ENCODE results near the gene HAT1.

Gene HAT1

DNA sequence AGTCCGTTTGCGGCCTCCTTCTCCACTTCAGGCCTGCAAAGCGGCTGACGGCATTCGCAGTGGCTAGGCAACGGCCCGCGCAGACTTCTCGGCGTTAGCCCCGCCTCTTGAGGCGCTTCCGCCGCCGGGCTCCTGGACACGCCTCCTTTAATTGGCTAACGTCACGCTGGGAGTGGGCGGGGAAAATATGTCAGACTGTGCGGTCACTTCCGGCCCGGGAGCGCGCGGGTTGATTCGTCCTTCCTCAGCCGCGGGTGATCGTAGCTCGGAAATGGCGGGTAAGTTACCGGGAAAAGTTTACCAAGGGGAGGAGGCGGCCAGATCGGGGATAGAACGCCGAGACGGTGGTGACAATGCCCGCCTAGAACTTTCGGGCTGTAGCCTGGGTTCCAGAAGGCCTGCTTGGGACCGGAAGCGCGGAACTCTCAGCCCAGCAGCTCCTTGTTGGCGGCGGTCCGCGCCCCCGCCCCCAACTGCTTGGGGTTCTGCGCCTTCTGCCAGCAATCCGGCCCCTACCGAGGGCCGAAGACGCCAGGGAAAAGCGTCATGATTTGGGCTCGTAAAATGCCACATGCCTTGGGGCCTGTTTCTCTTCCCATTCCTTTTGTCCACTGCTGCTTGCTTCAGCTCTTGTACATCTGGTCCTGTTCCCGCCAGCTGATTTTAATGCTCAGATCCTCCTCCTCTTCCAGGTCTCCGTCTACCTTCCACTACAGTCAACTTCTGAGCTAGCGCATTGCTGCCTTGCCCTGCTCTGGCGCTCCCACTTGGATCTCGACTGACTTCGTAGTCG is at the start of gene HAT1:
Gene HAT1, plus strand, starts transcription at position 232 of the 793 bp plus-strand sequence. Its CDS starts 40 bp downstream, at position 272.
- Histone ChIP-seq H3K4me1 (peaks cover 27% of the 10 kb centered on the region), H3K4me2 (peak within 1 kb of the TSS; percentile 94), H3K9ac (peak within 1 kb of the TSS; percentile 90), H3K36me3 (peaks cover 19% of the 10 kb centered on the region), H3K4me3 (peak within 1 kb of the TSS; percentile 89), H4K20me1 (peaks cover 21% of the 10 kb centered on the region), H3K27me3 (no peaks in the 10 kb centered on the region), H3K9me3 (no peaks in the 10 kb centered on the region), H3K27ac (peak within 1 kb of the TSS; percentile 84)
- no peak for TF ChIP-seq Cebpa-rat (IDR thresholded peaks at IDR 0.05)

GRCh38 chr2:171874517-171874916 is 47.7 kb upstream of the HAT1 start:
- H4K20me1 ChIP-seq, result no peaks in the 10 kb centered on the region
- TF ChIP-seq Cebpa-rat (IDR thresholded peaks at IDR 0.05), result no peak
- no peak overlapping the region for H3K4me3 ChIP-seq
- H3K36me3 ChIP-seq, result peaks cover 42% of the 10 kb centered on the region
- peaks cover 17% of the 10 kb centered on the region for H3K9me3 ChIP-seq
- no peak overlapping the region for H3K4me2 ChIP-seq
- H3K27ac ChIP-seq, result no peak overlapping the region
- no peak overlapping the region for H3K9ac ChIP-seq
- no peaks in the 10 kb centered on the region for H3K4me1 ChIP-seq
- no peaks in the 10 kb centered on the region for H3K27me3 ChIP-seq

DNA sequence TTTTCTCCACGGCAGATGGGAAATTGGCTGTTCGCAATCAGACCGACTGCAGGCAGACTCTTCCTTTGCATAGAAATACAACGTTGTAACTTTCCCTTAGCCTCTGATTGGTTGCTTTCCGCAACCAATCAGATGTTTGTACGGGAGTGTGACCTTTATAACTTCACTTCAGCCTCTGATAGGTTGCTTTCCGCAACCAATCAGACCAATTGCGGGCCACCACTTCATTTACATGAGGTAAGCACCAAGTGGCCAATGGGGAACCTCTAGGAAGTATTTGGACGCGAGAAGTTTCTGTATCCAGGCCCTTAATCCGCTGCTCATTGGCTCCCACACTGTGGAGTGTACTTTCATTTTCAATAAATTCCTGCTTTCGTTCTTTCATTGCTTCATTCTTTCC is 47.3 kb upstream of the HAT1 start:
- Histone ChIP-seq H3K9ac (no peak overlapping the region), H3K27me3 (no peaks in the 10 kb centered on the region), H3K36me3 (peaks cover 42% of the 10 kb centered on the region), H3K4me2 (no peak overlapping the region), H4K20me1 (no peaks in the 10 kb centered on the region), H3K4me1 (no peaks in the 10 kb centered on the region), H3K9me3 (peaks cover 17% of the 10 kb centered on the region), H3K27ac (no peak overlapping the region), H3K4me3 (peak overlapping the region; percentile 16; the same call in 1 of the 2 replicates)
- TF ChIP-seq Cebpa-rat (IDR thresholded peaks at IDR 0.05), result no peak

- Histone ChIP-seq H3K27me3 (no peaks in the 10 kb centered on the region), H3K36me3 (peaks cover 43% of the 10 kb centered on the region), H4K20me1 (no peaks in the 10 kb centered on the region), H3K4me1 (no peaks in the 10 kb centered on the region), H3K27ac (no peak overlapping the region), H3K9ac (no peak overlapping the region), H3K4me2 (no peak overlapping the region), H3K4me3 (no peak overlapping the region), H3K9me3 (peaks cover 14% of the 10 kb centered on the region)
- no peak for TF ChIP-seq Cebpa-rat (IDR thresholded peaks at IDR 0.05)
Observed at GRCh38 chr2:171878481-171878993, 43.7 kb upstream of the HAT1 start.

DNA sequence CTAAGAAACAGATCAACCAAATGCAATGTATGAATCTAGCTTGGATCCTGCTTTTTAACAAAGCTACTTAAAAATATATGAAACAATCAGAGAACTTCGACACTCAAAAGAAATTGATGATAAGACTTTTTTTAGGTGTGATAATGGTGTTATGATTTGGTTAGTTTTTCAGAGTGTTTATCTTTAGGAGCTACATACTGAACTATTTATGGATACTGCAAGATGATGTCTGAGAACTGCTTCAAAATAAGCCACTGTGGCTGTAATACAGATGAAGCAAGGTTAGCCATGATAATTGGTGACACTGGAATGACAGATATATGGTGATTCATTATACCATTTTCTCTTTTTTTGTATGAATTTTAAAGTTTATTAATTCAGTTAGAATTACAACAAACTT is 42.4 kb upstream of the HAT1 start:
- Histone ChIP-seq H3K9ac (no peak overlapping the region), H3K4me3 (no peak overlapping the region), H3K36me3 (peaks cover 29% of the 10 kb centered on the region), H3K27ac (no peak overlapping the region), H4K20me1 (no peaks in the 10 kb centered on the region), H3K9me3 (peaks cover 9% of the 10 kb centered on the region), H3K4me2 (no peak overlapping the region), H3K4me1 (no peaks in the 10 kb centered on the region), H3K27me3 (no peaks in the 10 kb centered on the region)
- TF ChIP-seq Cebpa-rat (IDR thresholded peaks at IDR 0.05), result no peak

DNA sequence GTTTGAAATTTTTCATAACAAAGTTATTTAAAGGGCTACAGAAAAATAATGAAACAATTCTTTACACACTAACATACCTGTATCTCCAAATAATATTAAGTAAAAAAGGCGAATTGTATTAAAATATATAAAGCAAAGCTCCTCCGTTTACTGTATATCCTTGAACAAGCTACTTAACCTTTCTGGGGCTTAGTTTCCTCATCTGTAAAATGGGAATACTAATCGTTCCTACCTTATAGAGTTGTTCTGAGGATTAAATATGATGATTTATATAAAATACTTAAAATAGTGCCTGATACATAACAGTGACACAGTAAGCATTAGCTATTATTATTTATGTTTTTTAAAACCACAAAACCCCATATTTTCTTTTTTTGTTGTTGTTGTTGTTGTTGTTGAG is 41.5 kb upstream of the HAT1 start:
- Histone ChIP-seq H4K20me1 (no peaks in the 10 kb centered on the region), H3K27me3 (no peaks in the 10 kb centered on the region), H3K4me2 (no peak overlapping the region), H3K36me3 (peaks cover 21% of the 10 kb centered on the region; the same call in 1 of the 2 replicates), H3K4me3 (no peak overlapping the region), H3K4me1 (no peaks in the 10 kb centered on the region), H3K27ac (no peak overlapping the region), H3K9ac (no peak overlapping the region), H3K9me3 (no peaks in the 10 kb centered on the region)
- TF ChIP-seq Cebpa-rat (IDR thresholded peaks at IDR 0.05), result no peak

DNA sequence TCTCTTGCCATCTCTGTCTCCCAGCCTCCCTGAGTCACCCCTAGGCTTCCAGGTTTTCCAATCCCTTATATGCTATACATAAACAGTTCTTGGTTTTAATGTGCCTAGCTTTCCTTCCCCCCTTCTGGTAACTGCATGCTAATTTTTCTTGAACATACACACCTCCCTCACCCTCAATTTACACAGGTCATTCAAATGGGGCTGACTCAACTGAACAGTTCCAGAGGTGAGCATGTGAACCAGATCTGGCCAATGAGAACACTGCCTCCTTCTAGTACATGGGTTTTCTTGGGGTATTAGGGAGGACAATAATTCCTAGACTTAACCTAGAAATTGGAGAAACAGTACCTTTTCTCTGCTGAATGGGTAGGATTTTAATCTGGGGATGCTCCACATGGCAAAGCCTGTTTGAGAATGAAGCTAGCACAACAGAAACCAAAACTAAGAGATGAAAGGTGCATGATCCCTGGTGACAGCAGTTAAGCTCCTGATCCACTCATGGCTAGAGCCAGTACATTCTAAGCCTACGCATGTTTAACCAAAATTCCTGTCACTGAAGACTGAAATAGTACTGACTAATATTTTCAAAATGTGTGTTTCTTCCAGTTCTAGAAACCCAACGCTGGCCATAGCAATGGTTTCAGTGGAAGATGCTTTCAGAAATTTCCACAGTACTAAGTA is 40.0 kb upstream of the HAT1 start:
- H3K9ac ChIP-seq, result no peak overlapping the region
- peaks cover 19% of the 10 kb centered on the region; the same call in 1 of the 2 replicates for H3K36me3 ChIP-seq
- no peaks in the 10 kb centered on the region for H3K4me1 ChIP-seq
- no peak for TF ChIP-seq Cebpa-rat (IDR thresholded peaks at IDR 0.05)
- H3K27ac ChIP-seq, result no peak overlapping the region
- no peak overlapping the region for H3K4me3 ChIP-seq
- H3K27me3 ChIP-seq, result no peaks in the 10 kb centered on the region
- no peaks in the 10 kb centered on the region for H4K20me1 ChIP-seq
- H3K9me3 ChIP-seq, result no peaks in the 10 kb centered on the region
- H3K4me2 ChIP-seq, result no peak overlapping the region

DNA sequence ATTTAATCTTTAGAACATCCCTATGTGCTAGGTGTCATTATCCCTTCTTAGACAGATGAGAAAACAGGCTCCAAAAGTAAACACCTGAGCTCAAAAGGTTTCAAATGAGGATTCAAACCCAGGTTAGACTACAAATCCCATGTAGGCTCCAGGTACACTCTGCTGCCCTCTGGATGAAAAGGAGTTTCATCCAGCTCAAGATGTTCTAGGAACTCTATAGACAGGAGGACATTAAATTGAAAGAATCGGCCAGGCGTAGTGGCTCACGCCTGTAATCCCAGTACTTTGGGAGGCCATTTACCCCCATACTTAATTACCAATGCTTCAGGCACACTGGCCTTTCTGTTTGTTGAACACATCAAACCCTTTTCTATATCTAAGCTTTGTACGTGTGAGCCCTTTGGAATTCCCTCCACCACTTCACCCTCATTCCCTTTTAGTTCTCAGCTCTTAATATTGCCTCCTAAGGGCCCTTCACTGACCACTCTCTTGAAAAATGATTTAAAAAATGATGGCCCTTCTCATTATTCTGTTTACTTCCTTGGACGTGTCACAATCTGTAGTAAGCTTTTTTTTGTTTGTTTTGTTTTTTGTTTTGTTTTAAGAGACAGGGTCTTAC is 38.9 kb upstream of the HAT1 start:
- no peak overlapping the region for H3K9ac ChIP-seq
- no peaks in the 10 kb centered on the region for H4K20me1 ChIP-seq
- H3K27ac ChIP-seq, result no peak overlapping the region
- no peak for TF ChIP-seq Cebpa-rat (IDR thresholded peaks at IDR 0.05)
- no peaks in the 10 kb centered on the region for H3K4me1 ChIP-seq
- no peak overlapping the region for H3K4me2 ChIP-seq
- peaks cover 18% of the 10 kb centered on the region; the same call in 1 of the 2 replicates for H3K36me3 ChIP-seq
- H3K27me3 ChIP-seq, result no peaks in the 10 kb centered on the region
- H3K9me3 ChIP-seq, result no peaks in the 10 kb centered on the region
- no peak overlapping the region for H3K4me3 ChIP-seq

- Histone ChIP-seq H3K4me3 (no peak overlapping the region), H3K4me1 (peaks cover 9% of the 10 kb centered on the region), H3K4me2 (no peak overlapping the region), H4K20me1 (no peaks in the 10 kb centered on the region), H3K9me3 (no peaks in the 10 kb centered on the region), H3K36me3 (peaks cover 5% of the 10 kb centered on the region), H3K9ac (no peak overlapping the region), H3K27ac (no peak overlapping the region), H3K27me3 (no peaks in the 10 kb centered on the region)
- no peak for TF ChIP-seq Cebpa-rat (IDR thresholded peaks at IDR 0.05)
Observed at GRCh38 chr2:171889333-171889732, 32.9 kb upstream of the HAT1 start.

DNA sequence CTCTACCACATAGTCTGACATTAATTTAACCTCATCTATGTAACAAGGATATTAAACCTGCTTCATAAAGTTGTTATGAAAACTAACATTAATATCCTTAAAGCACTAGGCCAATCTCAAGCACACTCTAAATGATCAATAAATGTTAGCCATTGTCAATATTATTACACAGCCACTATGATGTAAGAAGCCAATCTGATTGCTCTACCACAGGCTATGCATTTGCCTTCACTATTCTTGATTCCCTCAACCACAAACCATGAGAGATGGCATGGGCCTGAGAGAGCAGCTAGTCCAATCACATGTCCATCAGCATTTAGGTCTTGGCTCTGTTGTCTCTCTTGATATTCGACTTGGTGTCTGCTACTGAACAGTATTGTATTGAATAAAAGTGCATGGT is 32.5 kb upstream of the HAT1 start:
- no peaks in the 10 kb centered on the region for H3K9me3 ChIP-seq
- H3K4me2 ChIP-seq, result no peak overlapping the region
- no peaks in the 10 kb centered on the region for H4K20me1 ChIP-seq
- no peak overlapping the region for H3K4me3 ChIP-seq
- peaks cover 5% of the 10 kb centered on the region for H3K36me3 ChIP-seq
- TF ChIP-seq Cebpa-rat (IDR thresholded peaks at IDR 0.05), result no peak
- H3K4me1 ChIP-seq, result peaks cover 13% of the 10 kb centered on the region
- H3K9ac ChIP-seq, result no peak overlapping the region
- H3K27me3 ChIP-seq, result no peaks in the 10 kb centered on the region
- H3K27ac ChIP-seq, result no peak overlapping the region
